ENCODE data around the gene LIN7B.
"Not testable (repeated sequence)": the region's sequence is repeated elsewhere in the genome, so short reads cannot be mapped to it uniquely, and the experiment has no call there.

Gene LIN7B

GRCh38 chr19:49136771-49137171 is 22.6 kb downstream of the LIN7B start:
- no peak for DNase-seq (ENCODE audit: low read depth)
- no peak overlapping the region for H3K4me3 ChIP-seq (ENCODE audit: low read depth, low read length)
- no peak for TF ChIP-seq CTCF (IDR thresholded peaks at IDR 0.05; ENCODE audit: control insufficient read depth, extremely low read depth, insufficient read depth)

- TF ChIP-seq CTCF (IDR thresholded peaks at IDR 0.05; ENCODE audit: control insufficient read depth, extremely low read depth, insufficient read depth): no peak
- H3K4me3 ChIP-seq (ENCODE audit: low read depth, low read length): no peak overlapping the region
- DNase-seq (ENCODE audit: low read depth): no peak
Observed at GRCh38 chr19:49140951-49141350, 26.8 kb downstream of the LIN7B start.

GRCh38 chr19:49141352-49141751 is 27.2 kb downstream of the LIN7B start:
- H3K4me3 ChIP-seq (ENCODE audit: low read depth, low read length): no peak overlapping the region
- TF ChIP-seq CTCF (IDR thresholded peaks at IDR 0.05; ENCODE audit: control insufficient read depth, extremely low read depth, insufficient read depth): no peak
- DNase-seq (ENCODE audit: low read depth): no peak

- H3K4me3 ChIP-seq (ENCODE audit: low read depth, low read length): peak overlapping the region; percentile 69
- peak; percentile 81 for DNase-seq (ENCODE audit: low read depth)
- TF ChIP-seq CTCF (IDR thresholded peaks at IDR 0.05; ENCODE audit: control insufficient read depth, extremely low read depth, insufficient read depth): no peak
Observed at GRCh38 chr19:49142866-49143335, 28.7 kb downstream of the LIN7B start.

GRCh38 chr19:49145573-49146407 is 31.6 kb downstream of the LIN7B start:
- no peak overlapping the region for H3K4me3 ChIP-seq (ENCODE audit: low read depth, low read length)

GRCh38 chr19:49146408-49146770 is 32.2 kb downstream of the LIN7B start:
- not testable (repeated sequence) for H3K4me3 ChIP-seq (ENCODE audit: low read depth, low read length); DNase-seq (ENCODE audit: low read depth)

More at GRCh38 chr19:49145573-49146407, 31.6 kb downstream of the LIN7B start:
- TF ChIP-seq CTCF (IDR thresholded peaks at IDR 0.05; ENCODE audit: control insufficient read depth, extremely low read depth, insufficient read depth): peak; percentile 76
- no peak for DNase-seq (ENCODE audit: low read depth)

- no peak for DNase-seq (ENCODE audit: low read depth)
- TF ChIP-seq CTCF (IDR thresholded peaks at IDR 0.05; ENCODE audit: control insufficient read depth, extremely low read depth, insufficient read depth): no peak
- H3K4me3 ChIP-seq (ENCODE audit: low read depth, low read length): peak overlapping the region; percentile 68
Observed at GRCh38 chr19:49148044-49148682, 34.0 kb downstream of the LIN7B start.

Measured in LNCaP clone FGC (cell line).